HepG2 (cell line): Measurements from ENCODE around the gene TJP3. TPM values are rescaled to one million over a fixed set of nuclear protein-coding genes. Genes with fewer than 3 reads are reported as not detected.

ENCODE experiments used
- AGO1 ChIP-seq: fragments of 200-400 bp; formaldehyde crosslinking; IDR thresholded peaks from 2 replicates; pipeline ENCODE4 v1.6.1; 2017; ENCODE audit warnings: mild to moderate bottlenecking, low read depth, low read length, moderate library complexity; ENCODE audit not compliant: poor library complexity, severe bottlenecking
- ERF ChIP-seq: IDR thresholded peaks from 2 replicates; pipeline ENCODE4 v1.6.1; 2018; ENCODE audit warnings: missing biosample characterization, missing genetic modification reagents
- HNRNPLL ChIP-seq: fragments of 200-400 bp; formaldehyde crosslinking; IDR thresholded peaks from 2 replicates; pipeline ENCODE4 v1.6.1; 2017; ENCODE audit warnings: mild to moderate bottlenecking, low read depth, low read length; ENCODE audit not compliant: poor library complexity, severe bottlenecking
- IRF2 ChIP-seq: IDR thresholded peaks from 2 replicates; pipeline ENCODE4 v1.6.1; 2018; ENCODE audit warnings: missing genetic modification reagents, missing compliant biosample characterization
- MBD4 ChIP-seq: IDR thresholded peaks from 2 replicates; pipeline ENCODE4 v1.6.1; 2012; ENCODE audit warnings: low read length, inconsistent platforms, borderline replicate concordance
- MED1 ChIP-seq: sonication (generic); formaldehyde crosslinking; IDR thresholded peaks from 2 replicates; pipeline ENCODE4 v1.4.0; 2020; ENCODE audit warnings: missing genetic modification reagents
- MZF1 ChIP-seq: sonication (generic); formaldehyde crosslinking; IDR thresholded peaks from 2 replicates; pipeline ENCODE4 v1.8.1; 2023; ENCODE audit warnings: mild to moderate bottlenecking, missing genetic modification reagents, borderline replicate concordance
- RFXAP ChIP-seq: sonication (generic); formaldehyde crosslinking; IDR thresholded peaks from 2 replicates; pipeline ENCODE4 v1.4.0; 2020; ENCODE audit warnings: missing genetic modification reagents, borderline replicate concordance
- RXRA ChIP-seq: sonication (generic); formaldehyde crosslinking; IDR thresholded peaks from 2 replicates; pipeline ENCODE4 v1.5.1; 2020; ENCODE audit warnings: missing genetic modification reagents
- SP4 ChIP-seq: sonication (generic); formaldehyde crosslinking; IDR thresholded peaks from 2 replicates; pipeline ENCODE4 v1.8.1; 2023; ENCODE audit warnings: mild to moderate bottlenecking, missing genetic modification reagents
- YY1 ChIP-seq: IDR thresholded peaks from 2 replicates; pipeline ENCODE4 v1.6.1; 2011; ENCODE audit warnings: low read length, low read depth, moderate library complexity, mild to moderate bottlenecking; ENCODE audit not compliant: insufficient read depth, insufficient replicate concordance
- ZNF235 ChIP-seq: sonication (generic); formaldehyde crosslinking; IDR thresholded peaks from 2 replicates; pipeline ENCODE4 v1.8.1; 2023; ENCODE audit warnings: mild to moderate bottlenecking, missing genetic modification reagents, borderline replicate concordance
- ZNF629 ChIP-seq: sonication (generic); formaldehyde crosslinking; conservative IDR thresholded peaks from 2 replicates; pipeline ENCODE4 v1.5.0; 2020; ENCODE audit warnings: missing genetic modification reagents
- ZNF670 ChIP-seq: sonication (generic); formaldehyde crosslinking; IDR thresholded peaks from 2 replicates; pipeline ENCODE4 v1.8.0; 2022; ENCODE audit warnings: mild to moderate bottlenecking, missing genetic modification reagents, borderline replicate concordance
- ZNF672 ChIP-seq: sonication (generic); formaldehyde crosslinking; IDR thresholded peaks from 2 replicates; pipeline ENCODE4 v1.8.1; 2022; ENCODE audit warnings: missing genetic modification reagents
- ZNF678 ChIP-seq: sonication (generic); formaldehyde crosslinking; IDR thresholded peaks from 2 replicates; pipeline ENCODE4 v1.4.0; 2020; ENCODE audit warnings: mild to moderate bottlenecking, missing genetic modification reagents
- polyA plus RNA-seq, 8 experiments: library from polyadenylated mRNA; depleted of rRNA in 3 of 8; stranded (reverse) in 7 of 8; unstranded in 1 of 8; fragments of >200 nt; fragmentation: Illumina TruSeq in 4 of 8; extraction: Trizol in 4 of 8; gene quantifications; 2 replicates each; pipeline versions ENCODE4 v1.2.1 to v1.2.3, GENCODE V29; 2011 to 2016; ENCODE audit warnings: low read depth in 4 of 8, missing spikeins in 1 of 8, mixed read lengths in 1 of 8; ENCODE audit not compliant: insufficient read depth in 1 of 8
- total RNA-seq, 5 experiments: library from RNA; depleted of rRNA; stranded (reverse); fragments of >200 nt; fragmentation: Illumina TruSeq; extraction: Trizol; gene quantifications; 2 replicates each; pipeline ENCODE4 v1.2.3, GENCODE V29; 2016; ENCODE audit warnings: low read depth in 1 of 5
- TF ChIP-seq, protein P1 (sequence below): IDR thresholded peaks from 2 replicates; pipeline ENCODE4 v1.4.0; 2020; ENCODE audit warnings: mild to moderate bottlenecking, missing genetic modification reagents
- TF ChIP-seq, protein P2 (sequence below): IDR thresholded peaks from 2 replicates; pipeline ENCODE4 v1.6.1; 2016; ENCODE audit warnings: missing compliant biosample characterization, missing genetic modification reagents, borderline replicate concordance
- TF ChIP-seq, protein P3 (sequence below): sonication (generic); formaldehyde crosslinking; IDR thresholded peaks from 2 replicates; pipeline ENCODE4 v1.5.0; 2020; ENCODE audit warnings: mild to moderate bottlenecking, missing genetic modification reagents

The TJP3 gene
- total and polyA plus RNA-seq, 2 of the 13 experiments (the other 11 are each of a cell fraction or from before 2014, with no cell fraction given), result 2.3 to 21.5 TPM

DNA sequence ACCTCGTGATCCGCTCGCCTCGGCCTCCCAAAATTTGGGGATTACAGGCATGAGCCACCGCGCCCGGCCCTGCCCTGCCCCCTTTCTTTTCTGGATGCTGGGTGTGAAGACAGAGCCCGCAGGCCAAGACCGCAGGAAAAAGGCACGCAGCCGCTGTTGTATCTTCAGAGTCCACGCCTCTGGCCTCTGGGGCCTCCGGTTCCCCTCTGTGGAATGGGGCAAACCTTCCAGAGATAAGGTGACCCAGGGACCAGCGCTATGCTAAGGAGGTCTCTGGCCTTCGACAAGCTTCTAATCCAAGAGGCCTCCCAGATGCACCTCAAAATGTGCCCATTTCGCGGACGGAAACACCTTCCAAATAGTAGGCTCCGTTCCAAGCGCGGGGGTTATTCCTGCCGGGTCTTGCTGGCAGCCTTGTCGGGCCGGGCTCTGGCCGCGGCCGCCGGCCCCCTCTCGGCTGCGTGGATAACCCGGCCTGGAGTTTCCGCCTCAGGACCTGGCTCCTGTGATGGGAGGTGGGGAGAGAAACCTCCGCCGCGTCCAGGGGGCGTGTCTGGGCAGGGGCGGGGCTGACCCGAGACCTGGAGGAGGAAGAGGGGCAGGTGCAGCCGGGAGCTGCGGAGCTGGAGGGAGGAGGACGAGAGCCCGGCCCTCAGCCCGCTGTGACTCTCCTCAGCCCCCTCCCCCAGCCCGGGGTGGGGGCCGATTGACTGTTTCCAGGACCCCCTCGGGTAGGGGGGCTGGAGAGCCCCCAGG lies 13.1 kb downstream of the TJP3 start (continued):
- TF ChIP-seq, protein P1, sequence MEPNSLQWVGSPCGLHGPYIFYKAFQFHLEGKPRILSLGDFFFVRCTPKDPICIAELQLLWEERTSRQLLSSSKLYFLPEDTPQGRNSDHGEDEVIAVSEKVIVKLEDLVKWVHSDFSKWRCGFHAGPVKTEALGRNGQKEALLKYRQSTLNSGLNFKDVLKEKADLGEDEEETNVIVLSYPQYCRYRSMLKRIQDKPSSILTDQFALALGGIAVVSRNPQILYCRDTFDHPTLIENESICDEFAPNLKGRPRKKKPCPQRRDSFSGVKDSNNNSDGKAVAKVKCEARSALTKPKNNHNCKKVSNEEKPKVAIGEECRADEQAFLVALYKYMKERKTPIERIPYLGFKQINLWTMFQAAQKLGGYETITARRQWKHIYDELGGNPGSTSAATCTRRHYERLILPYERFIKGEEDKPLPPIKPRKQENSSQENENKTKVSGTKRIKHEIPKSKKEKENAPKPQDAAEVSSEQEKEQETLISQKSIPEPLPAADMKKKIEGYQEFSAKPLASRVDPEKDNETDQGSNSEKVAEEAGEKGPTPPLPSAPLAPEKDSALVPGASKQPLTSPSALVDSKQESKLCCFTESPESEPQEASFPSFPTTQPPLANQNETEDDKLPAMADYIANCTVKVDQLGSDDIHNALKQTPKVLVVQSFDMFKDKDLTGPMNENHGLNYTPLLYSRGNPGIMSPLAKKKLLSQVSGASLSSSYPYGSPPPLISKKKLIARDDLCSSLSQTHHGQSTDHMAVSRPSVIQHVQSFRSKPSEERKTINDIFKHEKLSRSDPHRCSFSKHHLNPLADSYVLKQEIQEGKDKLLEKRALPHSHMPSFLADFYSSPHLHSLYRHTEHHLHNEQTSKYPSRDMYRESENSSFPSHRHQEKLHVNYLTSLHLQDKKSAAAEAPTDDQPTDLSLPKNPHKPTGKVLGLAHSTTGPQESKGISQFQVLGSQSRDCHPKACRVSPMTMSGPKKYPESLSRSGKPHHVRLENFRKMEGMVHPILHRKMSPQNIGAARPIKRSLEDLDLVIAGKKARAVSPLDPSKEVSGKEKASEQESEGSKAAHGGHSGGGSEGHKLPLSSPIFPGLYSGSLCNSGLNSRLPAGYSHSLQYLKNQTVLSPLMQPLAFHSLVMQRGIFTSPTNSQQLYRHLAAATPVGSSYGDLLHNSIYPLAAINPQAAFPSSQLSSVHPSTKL (CRISPR knock-in tag), result peak; percentile 46; the same call in 1 of the 2 replicates
- TF ChIP-seq ZNF670, result 0 out of 2 replicates have a peak, but pooled peaks have one; percentile 31
- TF ChIP-seq ZNF629 (CRISPR knock-in tag), result peak; percentile 100
- TF ChIP-seq, protein P2, sequence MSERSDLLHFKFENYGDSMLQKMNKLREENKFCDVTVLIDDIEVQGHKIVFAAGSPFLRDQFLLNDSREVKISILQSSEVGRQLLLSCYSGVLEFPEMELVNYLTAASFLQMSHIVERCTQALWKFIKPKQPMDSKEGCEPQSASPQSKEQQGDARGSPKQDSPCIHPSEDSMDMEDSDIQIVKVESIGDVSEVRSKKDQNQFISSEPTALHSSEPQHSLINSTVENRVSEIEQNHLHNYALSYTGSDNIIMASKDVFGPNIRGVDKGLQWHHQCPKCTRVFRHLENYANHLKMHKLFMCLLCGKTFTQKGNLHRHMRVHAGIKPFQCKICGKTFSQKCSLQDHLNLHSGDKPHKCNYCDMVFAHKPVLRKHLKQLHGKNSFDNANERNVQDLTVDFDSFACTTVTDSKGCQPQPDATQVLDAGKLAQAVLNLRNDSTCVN (CRISPR knock-in tag), result no peak
- TF ChIP-seq ERF, result 0 out of 2 replicates have a peak, but pooled peaks have one; percentile 16
- peak; percentile 64 for TF ChIP-seq RXRA (CRISPR knock-in tag)
- TF ChIP-seq ZNF235 (CRISPR knock-in tag), result no peak
- TF ChIP-seq MED1 (CRISPR knock-in tag), result peak; percentile 37; the same call in 1 of the 2 replicates
- TF ChIP-seq RFXAP, result 0 out of 2 replicates have a peak, but pooled peaks have one; percentile 60
- TF ChIP-seq MBD4, result no peak
- no peak for TF ChIP-seq MZF1 (CRISPR knock-in tag)
- peak; percentile 36; the same call in 1 of the 2 replicates for TF ChIP-seq IRF2 (CRISPR knock-in tag)
- TF ChIP-seq SP4 (CRISPR knock-in tag), result peak; percentile 37; the same call in 1 of the 2 replicates
- TF ChIP-seq, protein P3, sequence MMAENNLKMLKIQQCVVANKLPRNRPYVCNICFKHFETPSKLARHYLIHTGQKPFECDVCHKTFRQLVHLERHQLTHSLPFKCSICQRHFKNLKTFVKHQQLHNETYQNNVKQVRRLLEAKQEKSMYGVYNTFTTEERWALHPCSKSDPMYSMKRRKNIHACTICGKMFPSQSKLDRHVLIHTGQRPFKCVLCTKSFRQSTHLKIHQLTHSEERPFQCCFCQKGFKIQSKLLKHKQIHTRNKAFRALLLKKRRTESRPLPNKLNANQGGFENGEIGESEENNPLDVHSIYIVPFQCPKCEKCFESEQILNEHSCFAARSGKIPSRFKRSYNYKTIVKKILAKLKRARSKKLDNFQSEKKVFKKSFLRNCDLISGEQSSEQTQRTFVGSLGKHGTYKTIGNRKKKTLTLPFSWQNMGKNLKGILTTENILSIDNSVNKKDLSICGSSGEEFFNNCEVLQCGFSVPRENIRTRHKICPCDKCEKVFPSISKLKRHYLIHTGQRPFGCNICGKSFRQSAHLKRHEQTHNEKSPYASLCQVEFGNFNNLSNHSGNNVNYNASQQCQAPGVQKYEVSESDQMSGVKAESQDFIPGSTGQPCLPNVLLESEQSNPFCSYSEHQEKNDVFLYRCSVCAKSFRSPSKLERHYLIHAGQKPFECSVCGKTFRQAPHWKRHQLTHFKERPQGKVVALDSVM (CRISPR knock-in tag), result peak; percentile 44
- TF ChIP-seq ZNF678 (CRISPR knock-in tag), result no peak
- TF ChIP-seq AGO1, result no peak
- TF ChIP-seq HNRNPLL, result peak; percentile 64
- peak; percentile 83 for TF ChIP-seq YY1
- no peak for TF ChIP-seq ZNF672
